T-helper 17 cell (primary cell): Measurements from ENCODE around the gene NPAS3. TPM values are rescaled to one million over a fixed set of nuclear protein-coding genes. Genes with fewer than 3 reads are reported as not detected.

Experiments
- ATAC-seq: fragments of 150-1000 bp; cut with Tn5 transposase; 2 replicates; pipeline ENCODE4 v1.10.0; 2021; ENCODE audit warnings: mild to moderate bottlenecking, moderate library complexity
- DNase-seq, 3 donors: peaks; one replicate each; pipeline versions ENCODE4 v3.0.0 to v3.0.0-alpha.2; 2020 to 2021
- H3K9me3 ChIP-seq: one replicate; pipeline ENCODE4 v1.7.0; 2013; ENCODE audit warnings: low read length, mild to moderate bottlenecking; ENCODE audit not compliant: control insufficient read depth, poor library complexity, severe bottlenecking
- H3K27ac Mint-ChIP-seq: one replicate; pipeline ENCODE4 v1.8.0; 2022; ENCODE audit warnings: mild to moderate bottlenecking, moderate library complexity, mixed read lengths
- H3K27me3 Mint-ChIP-seq: one replicate; pipeline ENCODE4 v1.8.0; 2022; ENCODE audit warnings: mixed read lengths
- H3K36me3 Mint-ChIP-seq: one replicate; pipeline ENCODE4 v1.8.0; 2022; ENCODE audit warnings: low read depth, mixed read lengths
- H3K4me1 Mint-ChIP-seq: one replicate; pipeline ENCODE4 v1.8.0; 2022; ENCODE audit warnings: mild to moderate bottlenecking, mixed read lengths
- H3K4me3 Mint-ChIP-seq: one replicate; pipeline ENCODE4 v1.8.0; 2022; ENCODE audit warnings: mild to moderate bottlenecking, moderate library complexity, mixed read lengths
- total RNA-seq, 4 donors: library from RNA in 2 of 4; stranded (reverse) in 2 of 4; gene quantifications; one replicate each; pipeline ENCODE4 v1.2.3 and lab custom pipeline; 2022 to 2026

Gene NPAS3
- total RNA-seq, 2 donors from 2014 or later, result not detected

- peaks cover 26% of the 10 kb centered on the region for H3K27me3 Mint-ChIP-seq
- no peaks in the 10 kb centered on the region for H3K9me3 ChIP-seq
- ATAC-seq, result no peak
- H3K4me3 Mint-ChIP-seq, result no peak overlapping the region
- no peaks in the 10 kb centered on the region for H3K4me1 Mint-ChIP-seq
- H3K27ac Mint-ChIP-seq, result no peak overlapping the region
- DNase-seq, result no peak
- H3K36me3 Mint-ChIP-seq, result no peaks in the 10 kb centered on the region
These were observed 652.4 kb downstream of the NPAS3 start for GRCh38 chr14:33590891-33591630.

DNA sequence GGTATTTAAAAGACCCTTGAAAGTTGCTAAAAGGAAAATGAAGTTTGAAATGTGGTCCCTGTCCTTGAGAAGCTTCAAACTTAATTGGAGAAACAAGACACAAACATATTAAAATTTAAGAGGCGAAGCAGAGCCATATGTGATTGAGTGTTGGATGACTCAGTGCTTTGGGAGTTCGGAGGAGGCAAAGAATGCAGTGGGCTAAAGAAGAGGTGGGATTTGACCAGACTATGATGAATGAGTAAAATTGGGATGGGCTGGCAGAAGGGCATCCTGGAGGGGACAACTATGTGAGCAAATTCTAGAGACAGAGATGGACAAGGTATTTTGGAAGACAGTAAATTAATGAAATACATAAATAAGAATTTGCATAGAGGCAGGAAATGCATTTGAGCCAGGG, 653.6 kb downstream of the NPAS3 start:
- DNase-seq (no peak), ATAC-seq (no peak)
- H3K9me3 ChIP-seq, result no peaks in the 10 kb centered on the region
- no peak overlapping the region for H3K27ac Mint-ChIP-seq
- H3K27me3 Mint-ChIP-seq, result peaks cover 35% of the 10 kb centered on the region
- H3K36me3 Mint-ChIP-seq, result no peaks in the 10 kb centered on the region
- no peaks in the 10 kb centered on the region for H3K4me1 Mint-ChIP-seq
- no peak overlapping the region for H3K4me3 Mint-ChIP-seq

DNA sequence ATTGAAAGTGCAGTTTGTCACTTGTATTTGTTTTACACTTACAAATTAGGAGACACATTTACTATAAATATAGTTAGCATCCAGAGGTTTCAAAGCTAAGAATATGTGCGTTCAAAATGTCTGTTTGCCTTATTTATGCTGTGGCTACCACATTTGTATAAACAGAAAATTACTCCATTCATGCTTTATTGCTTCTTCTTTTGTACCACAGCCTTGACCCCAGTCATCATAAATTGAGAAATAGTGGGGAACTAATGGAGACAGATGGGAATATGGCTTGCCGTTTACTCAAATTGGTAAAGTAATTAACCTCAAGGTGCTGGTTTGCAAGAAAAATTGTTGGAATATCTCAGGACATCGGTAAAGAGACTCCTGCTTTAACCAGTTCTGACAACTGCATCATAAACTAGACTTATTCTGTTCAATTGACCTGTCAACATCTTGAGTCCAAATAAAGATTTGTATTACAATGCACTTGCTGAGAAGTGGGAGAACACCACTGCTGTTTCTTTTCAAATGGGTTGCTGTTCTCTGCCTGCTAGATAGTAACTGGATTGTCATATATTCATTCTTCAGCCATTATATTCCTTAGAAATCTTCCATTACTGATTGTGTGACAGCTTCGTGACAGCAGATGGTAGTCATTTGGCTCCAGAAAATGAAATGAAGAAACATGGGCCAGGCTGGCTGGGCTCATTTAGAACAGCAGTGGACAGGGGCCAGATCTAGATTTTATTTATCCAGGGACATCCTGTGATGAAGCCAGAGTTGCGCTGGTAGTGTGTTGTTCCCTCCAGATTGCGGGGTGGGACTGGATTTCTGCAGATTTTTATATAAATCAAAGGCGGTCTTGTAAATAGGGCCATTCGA, 657.8 kb downstream of the NPAS3 start:
- no peaks in the 10 kb centered on the region for H3K9me3 ChIP-seq
- no peak overlapping the region for H3K4me3 Mint-ChIP-seq
- no peak overlapping the region for H3K27ac Mint-ChIP-seq
- DNase-seq (no peak), ATAC-seq (no peak)
- H3K36me3 Mint-ChIP-seq, result no peaks in the 10 kb centered on the region
- H3K27me3 Mint-ChIP-seq, result peaks cover 39% of the 10 kb centered on the region
- H3K4me1 Mint-ChIP-seq, result no peaks in the 10 kb centered on the region

GRCh38 chr14:33598582-33598981, 659.9 kb downstream of the NPAS3 start:
- DNase-seq (no peak), ATAC-seq (no peak)
- H3K9me3 ChIP-seq, result no peaks in the 10 kb centered on the region
- Mint-ChIP-seq H3K4me1 (no peaks in the 10 kb centered on the region), H3K27ac (no peak overlapping the region), H3K4me3 (no peak overlapping the region), H3K36me3 (no peaks in the 10 kb centered on the region), H3K27me3 (peaks cover 43% of the 10 kb centered on the region)

DNA sequence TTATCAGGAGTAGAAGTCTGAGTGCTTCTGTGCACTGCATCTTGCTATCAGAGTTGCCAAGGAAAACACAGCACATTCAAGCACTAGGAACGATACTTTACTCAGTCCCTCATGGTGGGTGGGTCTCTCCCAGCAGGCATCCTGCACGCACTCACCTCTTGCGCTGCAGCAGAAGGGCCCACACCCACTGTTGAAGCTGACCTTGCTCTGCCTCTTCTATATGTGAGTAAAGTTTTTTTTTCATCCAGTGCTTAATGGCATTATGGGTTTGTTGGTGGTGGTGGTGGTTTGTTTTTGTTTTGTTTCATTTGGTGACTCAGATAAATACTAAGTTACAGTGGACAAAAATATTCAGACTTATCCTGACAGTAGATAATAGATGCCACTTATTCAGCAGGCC, 663.7 kb downstream of the NPAS3 start:
- H3K27me3 Mint-ChIP-seq, result peaks cover 28% of the 10 kb centered on the region
- no peak overlapping the region for H3K4me3 Mint-ChIP-seq
- no peaks in the 10 kb centered on the region for H3K4me1 Mint-ChIP-seq
- no peak overlapping the region for H3K27ac Mint-ChIP-seq
- H3K36me3 Mint-ChIP-seq, result no peaks in the 10 kb centered on the region
- H3K9me3 ChIP-seq, result no peaks in the 10 kb centered on the region
- DNase-seq (no peak), ATAC-seq (no peak)

- Mint-ChIP-seq H3K27me3 (peaks cover 11% of the 10 kb centered on the region), H3K4me3 (no peak overlapping the region), H3K27ac (no peak overlapping the region), H3K4me1 (no peaks in the 10 kb centered on the region), H3K36me3 (no peaks in the 10 kb centered on the region)
- H3K9me3 ChIP-seq, result no peaks in the 10 kb centered on the region
- ATAC-seq, result no peak
- DNase-seq, result no peak
These were observed 667.9 kb downstream of the NPAS3 start for GRCh38 chr14:33606591-33606990.

- H3K36me3 Mint-ChIP-seq, result no peaks in the 10 kb centered on the region
- H3K4me3 Mint-ChIP-seq, result no peak overlapping the region
- H3K27ac Mint-ChIP-seq, result no peak overlapping the region
- DNase-seq, result no peak
- H3K4me1 Mint-ChIP-seq, result no peaks in the 10 kb centered on the region
- no peaks in the 10 kb centered on the region for H3K9me3 ChIP-seq
- H3K27me3 Mint-ChIP-seq, result peaks cover 6% of the 10 kb centered on the region
- no peak for ATAC-seq
These were observed 670.9 kb downstream of the NPAS3 start for GRCh38 chr14:33609582-33609981.

GRCh38 chr14:33610121-33610520, 671.4 kb downstream of the NPAS3 start:
- Mint-ChIP-seq H3K4me3 (no peak overlapping the region), H3K27me3 (peaks cover 9% of the 10 kb centered on the region), H3K36me3 (no peaks in the 10 kb centered on the region), H3K4me1 (no peaks in the 10 kb centered on the region), H3K27ac (no peak overlapping the region)
- ATAC-seq (no peak), DNase-seq (no peak)
- H3K9me3 ChIP-seq, result no peaks in the 10 kb centered on the region

DNA sequence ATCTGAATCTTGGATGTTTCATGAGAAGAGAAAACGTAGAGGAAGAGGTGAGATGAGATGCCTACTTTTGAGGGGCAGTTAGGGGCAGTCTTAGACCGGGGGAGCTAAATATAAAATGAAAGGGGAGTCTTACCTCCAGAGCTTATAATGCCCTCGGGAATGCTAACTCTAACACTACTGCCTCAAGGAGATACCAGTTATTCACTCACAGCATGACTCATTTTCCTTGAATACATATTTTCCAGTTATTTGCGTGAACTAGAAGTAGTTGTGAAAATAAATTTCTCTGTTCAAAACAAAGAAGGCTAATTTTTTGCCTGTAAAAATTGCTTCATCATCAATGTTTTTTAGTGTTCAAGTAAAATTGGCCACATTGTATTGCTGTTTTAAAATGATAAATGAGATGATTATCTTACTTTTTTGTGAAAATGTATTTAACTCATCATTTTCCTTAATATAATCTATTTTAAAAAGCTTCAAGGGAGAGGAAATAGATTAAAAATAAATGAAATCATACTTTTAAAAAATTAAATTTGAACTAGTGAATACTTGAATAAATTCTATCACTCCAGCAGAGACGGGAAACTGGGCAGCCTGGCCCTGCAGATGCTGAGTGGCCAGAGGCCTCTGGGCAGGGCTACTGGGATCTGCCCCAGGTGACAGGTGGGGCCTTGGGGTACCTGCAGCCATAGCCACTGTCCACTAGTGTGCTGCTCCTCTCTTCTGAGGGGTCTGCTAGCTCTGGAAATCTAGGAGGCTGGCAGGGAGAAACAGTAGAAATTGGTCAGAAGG, 672.9 kb downstream of the NPAS3 start:
- Mint-ChIP-seq H3K36me3 (no peaks in the 10 kb centered on the region), H3K27me3 (peaks cover 19% of the 10 kb centered on the region), H3K4me1 (no peaks in the 10 kb centered on the region), H3K27ac (no peak overlapping the region), H3K4me3 (no peak overlapping the region)
- ATAC-seq, result no peak
- no peak for DNase-seq
- no peaks in the 10 kb centered on the region for H3K9me3 ChIP-seq

DNA sequence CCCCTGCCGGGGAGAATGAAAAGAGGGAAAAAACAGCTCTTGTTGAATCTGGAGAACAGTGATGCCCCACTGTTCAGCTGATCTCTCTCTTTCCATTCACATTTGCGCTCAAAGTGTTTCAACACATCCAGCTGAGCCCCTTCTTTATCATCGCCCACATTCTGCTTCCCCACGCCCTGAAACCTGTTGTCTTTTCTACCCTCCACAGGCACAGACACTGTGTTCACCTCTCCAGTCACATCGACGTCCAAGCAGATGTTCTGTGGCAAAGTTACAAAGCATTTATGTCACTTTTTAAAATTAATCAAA, 673.5 kb downstream of the NPAS3 start:
- Mint-ChIP-seq H3K4me3 (no peak overlapping the region), H3K27ac (no peak overlapping the region), H3K4me1 (no peaks in the 10 kb centered on the region), H3K27me3 (peaks cover 24% of the 10 kb centered on the region), H3K36me3 (no peaks in the 10 kb centered on the region)
- no peak for DNase-seq
- no peak for ATAC-seq
- no peaks in the 10 kb centered on the region for H3K9me3 ChIP-seq

DNA sequence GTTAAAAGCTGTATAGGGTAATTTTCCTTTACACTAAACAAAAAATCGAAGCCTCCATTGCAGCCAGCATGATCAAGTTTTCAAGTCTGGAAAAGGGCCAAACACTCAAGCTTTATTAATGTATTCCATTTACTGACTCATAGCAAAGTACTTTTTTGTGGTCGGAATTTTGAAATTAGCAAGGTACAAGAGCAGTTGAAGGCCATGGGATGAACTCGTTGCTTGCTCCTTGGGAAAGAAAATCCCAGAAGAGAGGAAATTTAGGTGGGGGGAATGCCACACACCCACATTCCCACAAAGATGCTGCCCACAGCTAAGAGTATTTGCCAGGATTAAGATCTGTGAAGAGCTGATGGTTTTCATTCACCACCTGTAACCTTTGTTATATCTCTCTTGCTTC, 678.5 kb downstream of the NPAS3 start:
- ATAC-seq (no peak), DNase-seq (no peak)
- Mint-ChIP-seq H3K4me1 (no peaks in the 10 kb centered on the region), H3K27ac (no peak overlapping the region), H3K36me3 (no peaks in the 10 kb centered on the region), H3K4me3 (no peak overlapping the region), H3K27me3 (peaks cover 30% of the 10 kb centered on the region)
- peaks cover 3% of the 10 kb centered on the region for H3K9me3 ChIP-seq

GRCh38 chr14:33618361-33619105, 679.9 kb downstream of the NPAS3 start:
- H3K4me3 Mint-ChIP-seq, result no peak overlapping the region
- no peaks in the 10 kb centered on the region for H3K4me1 Mint-ChIP-seq
- H3K36me3 Mint-ChIP-seq, result no peaks in the 10 kb centered on the region
- H3K27me3 Mint-ChIP-seq, result peaks cover 24% of the 10 kb centered on the region
- ATAC-seq (no peak), DNase-seq (no peak)
- H3K9me3 ChIP-seq, result peaks cover 3% of the 10 kb centered on the region
- no peak overlapping the region for H3K27ac Mint-ChIP-seq

DNA sequence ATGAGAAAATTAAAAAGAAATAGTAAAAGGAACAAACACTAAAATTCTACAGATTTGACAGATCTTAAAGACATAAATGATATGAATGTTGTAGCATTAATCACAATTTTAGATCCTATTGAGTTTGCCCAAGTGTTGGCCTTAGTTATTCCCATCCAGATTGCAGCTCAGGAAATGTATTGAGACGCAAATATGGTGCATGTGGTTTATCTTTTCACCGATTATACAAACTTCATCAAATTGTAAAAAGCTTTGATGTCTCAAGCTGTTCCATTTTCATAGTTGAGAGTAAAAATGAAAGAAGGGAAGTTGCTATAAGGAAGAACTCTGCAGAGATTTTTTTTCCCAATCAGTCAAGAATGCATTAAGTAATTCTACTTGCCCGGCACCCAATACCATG, 683.8 kb downstream of the NPAS3 start:
- Mint-ChIP-seq H3K27me3 (peaks cover 9% of the 10 kb centered on the region), H3K27ac (no peak overlapping the region), H3K4me3 (no peak overlapping the region), H3K4me1 (no peaks in the 10 kb centered on the region), H3K36me3 (no peaks in the 10 kb centered on the region)
- ATAC-seq (no peak), DNase-seq (no peak)
- H3K9me3 ChIP-seq, result peaks cover 3% of the 10 kb centered on the region
